HL-60 (cell line): ENCODE results near the gene CRIP1.

Experiments used
- DNase-seq, 2 experiments: peaks; one replicate each; pipeline ENCODE4 v3.0.0-alpha.2; 2010 to 2020; ENCODE audit warnings: low read depth in 1 of 2, low spot score in 1 of 2
- H3K27ac ChIP-seq: fragments of 250-450 bp; sonication (Bioruptor Pico); replicated peaks from 2 replicates; pipeline ENCODE4 v1.5.1; 2020; ENCODE audit warnings: mild to moderate bottlenecking, moderate library complexity
- H3K27me3 ChIP-seq: fragments of 250-450 bp; sonication (Bioruptor Pico); 2 replicates; pipeline ENCODE4 v1.5.1; 2021; ENCODE audit warnings: mild to moderate bottlenecking, moderate library complexity; ENCODE audit not compliant: insufficient read depth, poor library complexity, severe bottlenecking
- H3K4me3 ChIP-seq: replicated peaks from 2 replicates; pipeline ENCODE4 v1.5.1; 2011; ENCODE audit warnings: mild to moderate bottlenecking, control low read depth, low read length; ENCODE audit not compliant: insufficient read depth
- CTCF ChIP-seq: IDR thresholded peaks from one replicate; pipeline ENCODE4 v1.5.1; 2011; ENCODE audit warnings: low read length, control low read depth, inconsistent platforms; ENCODE audit not compliant: insufficient read depth
- GABPA ChIP-seq: IDR thresholded peaks from 2 replicates; pipeline ENCODE4 v1.6.1; 2012; ENCODE audit warnings: low read depth
- POLR2AphosphoS5 ChIP-seq: IDR thresholded peaks from 2 replicates; pipeline ENCODE4 v1.6.1; 2012; ENCODE audit warnings: low read depth
- REST ChIP-seq: IDR thresholded peaks from 2 replicates; pipeline ENCODE4 v1.6.1; 2012; ENCODE audit warnings: low read depth; ENCODE audit not compliant: insufficient replicate concordance
- SPI1 ChIP-seq: IDR thresholded peaks from 2 replicates; pipeline ENCODE4 v1.6.1; 2012; ENCODE audit warnings: low read depth, mild to moderate bottlenecking, borderline replicate concordance

Gene CRIP1

GRCh38 chr14:105536051-105536450 is 49.4 kb downstream of the CRIP1 start:
- TF ChIP-seq GABPA (no peak), SPI1 (no peak), REST (no peak), CTCF (no peak), POLR2AphosphoS5 (no peak)
- H3K4me3 ChIP-seq = no peak overlapping the region
- peaks cover 9% of the 10 kb centered on the region for H3K27me3 ChIP-seq
- DNase-seq = no peak
- no peak overlapping the region for H3K27ac ChIP-seq

GRCh38 chr14:105536691-105537579 is 50.2 kb downstream of the CRIP1 start:
- DNase-seq = no peak

More at GRCh38 chr14:105536691-105537579, 50.2 kb downstream of the CRIP1 start:
- TF ChIP-seq GABPA = no peak
- no peak for TF ChIP-seq POLR2AphosphoS5
- TF ChIP-seq SPI1 = no peak
- no peak for TF ChIP-seq REST
- no peak for TF ChIP-seq CTCF
- Histone ChIP-seq H3K27ac (no peak overlapping the region), H3K27me3 (peaks cover 17% of the 10 kb centered on the region), H3K4me3 (no peak overlapping the region)
